Measurements from ENCODE around the gene CDH12.

The CDH12 gene

DNA sequence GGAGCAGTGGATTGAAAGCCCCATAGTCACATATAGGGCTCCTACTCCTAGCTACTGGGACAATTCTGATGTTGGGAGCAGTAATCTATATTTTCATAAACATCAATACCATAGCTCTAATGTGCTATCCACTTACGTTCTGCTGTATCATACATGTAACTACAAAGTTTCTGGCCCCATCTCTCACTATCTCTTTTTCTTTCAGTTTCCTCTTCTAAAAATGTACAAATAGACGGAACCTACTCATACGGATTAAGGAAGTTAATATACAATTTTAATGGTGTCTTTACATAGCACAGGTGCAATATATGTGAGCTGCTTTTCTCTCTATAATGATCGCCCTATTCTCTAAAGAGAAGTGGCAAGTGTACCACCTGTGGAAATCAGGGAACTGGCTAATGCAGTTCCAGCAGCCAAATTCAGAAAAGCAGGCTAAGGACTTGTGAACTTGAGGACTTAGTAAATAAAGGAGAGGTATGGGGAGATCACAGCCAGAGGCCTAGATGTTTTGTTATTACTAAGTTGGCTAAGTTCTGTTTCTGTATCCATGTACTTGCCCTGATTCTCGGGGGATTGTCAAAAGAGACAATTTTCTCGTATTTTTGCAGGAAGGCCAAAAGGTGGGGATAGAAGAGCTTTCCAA, 1021.9 kb downstream of the CDH12 start:
- H3K4me3 Mint-ChIP-seq, result no peak overlapping the region

DNA sequence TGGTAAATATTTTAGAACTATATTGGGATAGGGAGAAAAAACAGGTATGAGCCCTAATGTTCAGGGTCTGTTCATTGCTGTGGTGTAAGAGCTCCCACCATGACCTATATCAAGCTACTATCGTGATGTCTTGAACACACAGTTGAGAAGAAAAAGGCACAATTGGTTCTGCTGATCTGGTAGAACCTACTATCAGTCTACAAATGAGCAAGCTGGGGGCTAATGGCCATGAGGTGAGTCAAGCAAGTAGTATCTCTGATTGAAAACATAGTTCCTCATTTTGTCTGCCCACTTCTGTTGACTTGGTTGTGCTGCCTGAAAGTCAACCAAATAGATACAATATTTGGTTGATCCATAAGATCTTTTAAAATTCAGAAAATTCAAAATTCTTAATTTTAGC, 1026.3 kb downstream of the CDH12 start:
- Mint-ChIP-seq H3K9me3 (no peaks in the 10 kb centered on the region), H3K27me3 (peaks cover 0 to 4% of the 10 kb centered on the region in 2 donors), H3K4me1 (peaks cover 5 to 8% of the 10 kb centered on the region in 2 donors), H3K27ac (no peak overlapping the region), H3K36me3 (no peaks in the 10 kb centered on the region), H3K4me3 (no peak overlapping the region)
- ATAC-seq (replicated peaks) (peak; percentile 70 to 78), DNase-seq (no peak)

More for the DNA sequence above, 1021.9 kb downstream of the CDH12 start:
- no peak for DNase-seq
- no peaks in the 10 kb centered on the region for H3K36me3 Mint-ChIP-seq
- peaks cover 5 to 8% of the 10 kb centered on the region in 2 donors for H3K4me1 Mint-ChIP-seq
- no peaks in the 10 kb centered on the region for H3K27me3 Mint-ChIP-seq
- no peak overlapping the region for H3K27ac Mint-ChIP-seq
- peak; percentile 63 for ATAC-seq (replicated peaks)
- H3K9me3 Mint-ChIP-seq, result no peaks in the 10 kb centered on the region

DNA sequence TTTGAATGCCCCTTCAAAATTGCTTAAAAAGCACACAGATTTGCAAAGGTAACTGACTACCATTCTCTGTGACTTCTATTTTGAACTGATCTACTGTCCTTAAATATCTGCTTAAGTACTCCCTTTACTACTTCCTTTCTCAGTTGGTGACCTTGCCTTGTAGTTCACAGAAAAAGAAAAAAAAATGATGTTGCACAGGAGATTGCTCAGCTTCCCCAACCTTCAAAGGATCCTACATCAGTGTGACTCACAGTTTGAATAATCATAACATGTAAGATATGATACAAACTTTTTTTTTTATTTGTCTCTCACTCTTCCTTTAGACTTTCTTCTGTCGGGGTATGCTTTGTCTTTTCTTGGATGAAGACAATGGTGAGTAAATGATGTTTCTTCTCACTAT, 1029.6 kb downstream of the CDH12 start:
- peaks cover 0 to 4% of the 10 kb centered on the region in 2 donors for H3K27me3 Mint-ChIP-seq
- DNase-seq, result no peak
- no peak for ATAC-seq (replicated peaks)

DNA sequence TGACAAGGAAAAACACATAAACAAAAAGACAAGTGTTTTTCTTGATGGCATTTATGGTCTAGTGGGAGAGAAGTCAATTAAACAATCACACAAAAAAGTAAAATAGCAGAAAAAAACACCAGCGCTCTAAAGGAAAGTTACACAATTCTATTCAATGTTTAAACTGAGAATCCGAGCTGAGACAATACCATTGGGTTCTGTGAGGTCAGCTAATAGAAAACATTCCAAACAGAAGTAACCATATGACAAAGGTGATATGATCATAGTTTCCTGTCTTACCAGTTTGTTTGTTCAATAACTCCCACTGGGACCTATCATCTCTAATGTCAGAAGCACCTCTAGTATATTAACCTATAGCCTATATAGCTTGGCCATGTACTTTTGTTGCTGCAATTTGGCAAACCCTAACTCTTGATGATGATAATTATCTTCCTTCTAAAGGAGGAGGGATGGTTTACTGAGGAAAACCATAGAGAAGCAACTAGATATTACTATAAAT, 1030.0 kb downstream of the CDH12 start:
- H3K4me3 Mint-ChIP-seq, result no peak overlapping the region
- DNase-seq (no peak), ATAC-seq (replicated peaks) (no peak)
- H3K9me3 Mint-ChIP-seq, result no peaks in the 10 kb centered on the region
- H3K27me3 Mint-ChIP-seq, result peaks cover 0 to 4% of the 10 kb centered on the region in 2 donors
- H3K27ac Mint-ChIP-seq, result no peak overlapping the region
- no peaks in the 10 kb centered on the region for H3K36me3 Mint-ChIP-seq
- peaks cover 0 to 2% of the 10 kb centered on the region in 2 donors for H3K4me1 Mint-ChIP-seq

More for the DNA sequence above, 1029.6 kb downstream of the CDH12 start:
- H3K9me3 Mint-ChIP-seq, result no peaks in the 10 kb centered on the region
- no peaks in the 10 kb centered on the region for H3K4me1 Mint-ChIP-seq
- H3K36me3 Mint-ChIP-seq, result no peaks in the 10 kb centered on the region
- H3K27ac Mint-ChIP-seq, result no peak overlapping the region
- no peak overlapping the region for H3K4me3 Mint-ChIP-seq

DNA sequence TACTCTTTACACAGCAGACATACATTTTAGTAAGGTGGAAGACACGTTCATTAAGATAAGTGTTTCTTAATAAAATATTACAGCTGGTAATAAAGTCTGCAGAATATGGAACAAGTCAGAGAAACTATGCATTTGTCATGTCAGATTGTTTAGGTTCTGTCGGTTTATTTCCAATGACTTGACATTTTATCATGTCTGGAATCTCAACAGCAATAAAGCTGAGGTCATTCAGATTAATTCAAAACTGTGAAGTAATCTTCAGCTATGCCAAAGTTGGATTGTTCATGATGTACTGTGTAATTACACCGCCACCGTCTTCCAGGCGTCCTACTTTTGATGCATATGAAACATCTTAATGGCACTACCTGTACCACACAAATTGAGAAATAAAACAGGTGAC, 1032.6 kb downstream of the CDH12 start:
- ATAC-seq (replicated peaks) (no peak), DNase-seq (no peak)
- H3K4me3 Mint-ChIP-seq, result no peak overlapping the region
- H3K9me3 Mint-ChIP-seq, result no peaks in the 10 kb centered on the region
- H3K27ac Mint-ChIP-seq, result no peak overlapping the region
- H3K4me1 Mint-ChIP-seq, result peaks cover 3 to 6% of the 10 kb centered on the region in 2 donors
- H3K36me3 Mint-ChIP-seq, result no peaks in the 10 kb centered on the region
- H3K27me3 Mint-ChIP-seq, result peaks cover 0 to 3% of the 10 kb centered on the region in 2 donors

DNA sequence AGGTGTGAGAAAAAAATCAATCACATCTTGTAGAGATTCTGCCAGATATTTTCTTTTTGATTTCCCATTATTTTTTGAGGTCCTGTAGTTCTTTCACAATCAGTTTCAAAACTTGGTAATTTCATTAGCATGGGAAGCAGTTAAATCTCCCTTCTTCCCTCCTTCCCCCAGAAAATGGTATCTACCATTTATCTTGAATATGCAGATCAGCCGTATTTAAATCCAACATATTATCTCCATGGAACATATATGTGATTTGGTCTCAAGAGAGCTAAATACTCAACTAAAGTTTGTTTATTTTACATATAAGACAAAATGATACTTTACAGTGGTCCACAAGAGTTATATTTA, 1034.8 kb downstream of the CDH12 start:
- peaks cover 3 to 6% of the 10 kb centered on the region in 2 donors for H3K4me1 Mint-ChIP-seq
- no peaks in the 10 kb centered on the region for H3K27me3 Mint-ChIP-seq
- ATAC-seq (replicated peaks) (no peak), DNase-seq (no peak)
- H3K4me3 Mint-ChIP-seq, result no peak overlapping the region
- no peaks in the 10 kb centered on the region for H3K36me3 Mint-ChIP-seq
- no peaks in the 10 kb centered on the region for H3K9me3 Mint-ChIP-seq
- H3K27ac Mint-ChIP-seq, result no peak overlapping the region

DNA sequence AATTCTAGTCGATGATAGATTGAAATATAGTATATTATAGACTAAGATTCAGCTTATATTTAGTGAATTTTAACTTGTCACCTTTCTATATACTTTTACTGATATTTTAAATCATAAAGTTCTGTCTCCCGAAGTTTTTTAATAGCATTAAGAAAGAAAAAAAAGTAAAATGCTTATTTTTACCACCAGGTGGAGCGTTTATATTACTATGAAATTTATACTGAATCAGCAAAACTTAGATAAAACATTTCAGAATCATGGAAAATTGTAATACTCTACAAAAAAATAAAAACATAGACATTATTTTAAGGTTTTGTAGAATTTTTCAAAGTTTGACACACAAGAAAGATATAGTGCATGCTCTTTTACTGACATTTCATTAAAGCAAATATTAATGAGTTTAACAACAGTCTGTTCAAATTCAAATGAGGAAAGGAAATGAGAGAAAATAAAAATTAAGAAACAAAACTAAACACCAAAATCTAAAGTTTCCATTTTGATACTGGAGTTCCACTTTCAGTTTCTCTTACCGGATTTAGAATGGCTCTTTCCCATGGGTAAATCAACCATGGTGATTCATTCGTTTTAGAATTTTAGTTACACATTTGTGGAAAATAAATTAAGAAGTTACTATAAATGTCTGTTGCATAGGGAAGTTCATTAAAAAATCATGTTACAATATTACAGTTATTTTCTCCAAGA, 1035.3 kb downstream of the CDH12 start:
- DNase-seq (no peak), ATAC-seq (replicated peaks) (no peak)
- Mint-ChIP-seq H3K27ac (no peak overlapping the region), H3K27me3 (no peaks in the 10 kb centered on the region), H3K4me1 (peaks cover 3 to 6% of the 10 kb centered on the region in 2 donors), H3K36me3 (no peaks in the 10 kb centered on the region), H3K4me3 (no peak overlapping the region), H3K9me3 (no peaks in the 10 kb centered on the region)

DNA sequence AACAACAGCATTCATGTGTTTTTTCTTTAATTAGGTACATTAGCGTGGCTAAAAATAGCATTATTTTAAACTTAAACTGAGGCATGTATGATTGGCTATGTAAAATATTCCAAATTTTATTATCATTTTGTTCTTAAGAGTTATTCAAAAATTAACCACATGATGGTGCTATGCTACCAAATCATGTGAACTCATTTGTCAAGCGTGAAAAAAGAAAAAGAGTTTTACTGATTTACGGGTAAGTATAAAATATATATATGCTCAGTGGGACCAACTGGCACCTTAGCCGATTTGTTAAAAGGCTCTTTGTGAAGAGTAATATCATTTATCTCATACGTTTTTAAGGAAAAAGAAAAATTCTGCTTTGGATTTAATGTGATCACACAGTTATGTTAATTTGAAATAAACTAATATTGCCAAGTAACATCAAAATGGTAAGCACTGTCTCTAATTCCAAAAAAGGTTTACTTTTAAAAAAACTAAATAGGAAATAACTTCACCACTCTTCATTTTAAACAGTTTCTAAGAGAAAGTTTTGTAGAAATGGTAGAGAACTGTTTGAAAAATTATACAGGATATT, 1042.3 kb downstream of the CDH12 start:
- H3K4me3 Mint-ChIP-seq, result no peak overlapping the region
- no peaks in the 10 kb centered on the region for H3K9me3 Mint-ChIP-seq
- peaks cover 3 to 8% of the 10 kb centered on the region in 2 donors for H3K27me3 Mint-ChIP-seq
- H3K4me1 Mint-ChIP-seq, result peaks cover 0 to 4% of the 10 kb centered on the region in 2 donors
- ATAC-seq (replicated peaks) (no peak), DNase-seq (no peak)
- H3K36me3 Mint-ChIP-seq, result no peaks in the 10 kb centered on the region
- H3K27ac Mint-ChIP-seq, result no peak overlapping the region

DNA sequence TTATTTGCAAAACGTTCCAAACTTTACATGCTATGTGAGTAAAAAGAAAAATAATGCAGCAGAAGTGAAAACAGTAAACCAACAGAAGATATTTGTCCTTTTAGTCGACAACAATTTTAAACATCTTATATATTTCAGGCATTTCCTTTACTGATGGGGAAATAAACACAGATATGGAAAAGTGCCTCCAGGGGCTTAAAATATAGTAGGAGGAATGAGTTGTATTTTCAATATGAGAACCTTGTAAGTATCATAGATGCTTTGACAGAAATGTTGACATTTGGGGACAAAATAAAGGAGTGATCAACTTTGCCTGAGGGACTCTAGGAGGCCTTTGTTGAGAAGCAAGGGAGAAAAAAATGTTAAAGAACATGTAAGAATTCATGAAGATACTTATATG, 1043.5 kb downstream of the CDH12 start:
- peaks cover 0 to 4% of the 10 kb centered on the region in 2 donors for H3K4me1 Mint-ChIP-seq
- ATAC-seq (replicated peaks), result no peak
- no peak overlapping the region for H3K27ac Mint-ChIP-seq
- DNase-seq, result no peak
- H3K4me3 Mint-ChIP-seq, result no peak overlapping the region
- no peaks in the 10 kb centered on the region for H3K36me3 Mint-ChIP-seq
- H3K27me3 Mint-ChIP-seq, result peaks cover 3 to 8% of the 10 kb centered on the region in 2 donors
- H3K9me3 Mint-ChIP-seq, result no peaks in the 10 kb centered on the region

DNA sequence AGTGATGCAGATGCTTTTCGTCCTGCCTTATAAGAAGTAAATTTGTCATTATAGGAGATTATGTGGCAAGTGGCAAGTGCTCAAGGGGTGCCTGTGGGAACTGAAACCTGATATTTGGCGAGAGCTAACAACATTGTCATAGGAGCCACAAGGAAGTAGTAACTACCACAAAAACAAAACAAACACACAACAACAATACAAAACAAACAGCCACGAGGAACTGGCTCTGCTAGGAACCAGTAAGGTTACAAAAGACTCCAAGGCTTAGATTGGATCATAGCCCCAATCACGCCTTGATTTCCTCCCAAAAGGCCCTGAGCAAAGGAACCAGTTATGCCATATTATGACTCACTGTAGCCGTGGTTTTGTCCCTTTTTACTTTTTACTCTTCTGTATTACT, 1045.2 kb downstream of the CDH12 start:
- H3K36me3 Mint-ChIP-seq, result no peaks in the 10 kb centered on the region
- H3K4me1 Mint-ChIP-seq, result peaks cover 0 to 4% of the 10 kb centered on the region in 2 donors
- H3K4me3 Mint-ChIP-seq, result no peak overlapping the region
- H3K27ac Mint-ChIP-seq, result no peak overlapping the region
- H3K9me3 Mint-ChIP-seq, result no peaks in the 10 kb centered on the region
- H3K27me3 Mint-ChIP-seq, result peaks cover 3 to 8% of the 10 kb centered on the region in 2 donors
- ATAC-seq (replicated peaks), result no peak
- no peak for DNase-seq

DNA sequence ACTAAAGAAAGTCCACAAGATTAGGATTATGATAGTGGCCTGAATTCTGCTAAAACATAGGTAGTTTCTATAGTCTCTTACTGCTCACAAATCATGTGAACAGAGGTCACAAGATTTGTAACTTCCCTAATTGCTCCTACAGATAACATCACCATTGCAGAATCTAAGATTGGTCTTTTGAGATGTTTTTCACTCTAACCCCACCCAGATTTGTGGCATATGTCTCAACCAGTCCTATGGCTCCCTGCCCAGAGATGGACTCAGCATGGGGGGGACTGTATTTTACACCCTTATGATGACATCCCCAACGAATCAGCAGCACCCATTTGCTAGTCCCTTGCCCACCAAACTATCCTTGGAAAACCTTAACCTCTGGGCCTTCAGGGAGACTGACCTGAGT, 1046.2 kb downstream of the CDH12 start:
- no peak for DNase-seq
- Mint-ChIP-seq H3K36me3 (no peaks in the 10 kb centered on the region), H3K4me1 (peaks cover 0 to 4% of the 10 kb centered on the region in 2 donors), H3K9me3 (no peaks in the 10 kb centered on the region), H3K4me3 (no peak overlapping the region), H3K27me3 (peaks cover 3 to 8% of the 10 kb centered on the region in 2 donors), H3K27ac (no peak overlapping the region)
- ATAC-seq (replicated peaks), result peak; percentile 31 to 52

DNA sequence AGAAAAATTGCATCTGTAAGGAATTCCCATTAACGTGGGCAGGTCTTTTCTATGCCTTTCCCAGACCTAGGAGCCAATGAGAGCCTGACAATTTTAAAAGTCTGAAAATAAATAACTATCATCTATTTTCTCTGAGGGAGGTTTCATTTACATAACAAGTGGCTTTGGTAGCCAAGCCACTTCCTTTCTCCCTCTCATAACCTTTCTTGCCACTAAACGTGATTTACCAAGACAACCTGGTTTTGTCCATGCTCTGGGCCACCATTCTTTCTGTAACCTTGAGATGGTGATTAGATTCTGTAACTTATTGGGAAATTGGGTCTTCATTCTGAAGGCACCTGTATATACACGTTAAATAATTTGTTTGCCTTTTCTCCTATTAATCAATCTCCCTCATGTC, 1046.9 kb downstream of the CDH12 start:
- no peak for DNase-seq

DNA sequence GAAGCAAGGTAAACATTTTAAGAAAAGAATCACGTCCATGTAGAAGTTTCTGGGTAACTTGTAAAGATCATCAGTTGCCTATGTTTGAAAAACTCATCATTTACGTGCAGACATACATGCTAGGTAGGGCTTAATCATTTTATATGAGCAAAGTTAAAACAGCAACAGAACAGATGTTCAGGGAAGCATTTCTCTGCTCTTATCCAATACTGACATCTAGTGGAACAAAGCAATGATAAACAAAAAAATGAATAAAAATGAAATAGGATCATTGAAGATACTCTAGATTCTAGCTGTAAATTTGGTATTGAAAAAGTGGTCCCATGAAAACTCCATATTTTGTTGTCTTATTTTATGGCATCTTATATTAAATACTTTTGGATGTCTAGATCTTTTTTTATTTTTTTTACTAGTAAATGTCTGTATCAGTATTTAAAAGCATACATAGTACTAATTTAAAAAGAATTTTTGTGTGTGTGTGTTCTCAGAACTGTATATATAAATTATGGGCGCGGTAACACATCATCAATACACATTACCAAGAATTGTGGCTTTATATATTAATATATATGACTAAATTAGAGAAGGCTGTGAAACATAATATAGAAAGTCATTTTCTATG, 1050.2 kb downstream of the CDH12 start:
- DNase-seq, result no peak
- no peaks in the 10 kb centered on the region for H3K36me3 Mint-ChIP-seq
- ATAC-seq (replicated peaks), result no peak
- no peaks in the 10 kb centered on the region for H3K27me3 Mint-ChIP-seq
- H3K27ac Mint-ChIP-seq, result no peak overlapping the region
- no peak overlapping the region for H3K4me3 Mint-ChIP-seq
- peaks cover 0 to 7% of the 10 kb centered on the region in 2 donors for H3K9me3 Mint-ChIP-seq
- H3K4me1 Mint-ChIP-seq, result peaks cover 0 to 4% of the 10 kb centered on the region in 2 donors

More for the DNA sequence above, 1046.9 kb downstream of the CDH12 start:
- no peak overlapping the region for H3K4me3 Mint-ChIP-seq
- H3K36me3 Mint-ChIP-seq, result no peaks in the 10 kb centered on the region
- no peaks in the 10 kb centered on the region for H3K9me3 Mint-ChIP-seq
- no peak overlapping the region for H3K27ac Mint-ChIP-seq
- no peak for ATAC-seq (replicated peaks)
- H3K4me1 Mint-ChIP-seq, result peaks cover 0 to 4% of the 10 kb centered on the region in 2 donors
- peaks cover 3 to 8% of the 10 kb centered on the region in 2 donors for H3K27me3 Mint-ChIP-seq

DNA sequence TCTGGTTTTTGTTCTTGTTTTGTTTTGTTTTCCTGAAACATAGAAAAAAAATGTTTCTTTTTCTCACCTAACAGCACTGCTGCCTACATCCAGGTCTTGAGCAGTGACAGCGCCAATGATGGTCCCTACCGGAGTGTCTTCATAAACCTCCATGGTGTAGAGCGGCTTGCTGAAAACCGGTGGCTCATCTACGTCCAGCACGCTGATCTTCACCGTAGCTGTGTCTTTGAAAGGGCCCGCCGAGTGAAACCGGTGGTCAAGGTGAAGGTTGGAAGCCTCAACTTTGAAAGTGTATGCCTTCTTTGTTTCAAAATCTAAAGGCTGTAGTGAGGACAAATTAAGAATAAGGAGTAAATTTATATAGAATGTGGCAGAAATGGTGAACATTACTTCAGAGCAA, 1051.0 kb downstream of the CDH12 start:
- no peaks in the 10 kb centered on the region for H3K36me3 Mint-ChIP-seq
- no peaks in the 10 kb centered on the region for H3K27me3 Mint-ChIP-seq
- H3K4me1 Mint-ChIP-seq, result peaks cover 0 to 4% of the 10 kb centered on the region in 2 donors
- no peak overlapping the region for H3K27ac Mint-ChIP-seq
- peaks cover 0 to 7% of the 10 kb centered on the region in 2 donors for H3K9me3 Mint-ChIP-seq
- H3K4me3 Mint-ChIP-seq, result no peak overlapping the region
- DNase-seq (no peak), ATAC-seq (replicated peaks) (no peak)
